ENCODE data around the gene UBE2C.
"Not testable (repeated sequence)": the region's sequence is repeated elsewhere in the genome, so short reads cannot be mapped to it uniquely, and the experiment has no call there.

UBE2C gene

DNA sequence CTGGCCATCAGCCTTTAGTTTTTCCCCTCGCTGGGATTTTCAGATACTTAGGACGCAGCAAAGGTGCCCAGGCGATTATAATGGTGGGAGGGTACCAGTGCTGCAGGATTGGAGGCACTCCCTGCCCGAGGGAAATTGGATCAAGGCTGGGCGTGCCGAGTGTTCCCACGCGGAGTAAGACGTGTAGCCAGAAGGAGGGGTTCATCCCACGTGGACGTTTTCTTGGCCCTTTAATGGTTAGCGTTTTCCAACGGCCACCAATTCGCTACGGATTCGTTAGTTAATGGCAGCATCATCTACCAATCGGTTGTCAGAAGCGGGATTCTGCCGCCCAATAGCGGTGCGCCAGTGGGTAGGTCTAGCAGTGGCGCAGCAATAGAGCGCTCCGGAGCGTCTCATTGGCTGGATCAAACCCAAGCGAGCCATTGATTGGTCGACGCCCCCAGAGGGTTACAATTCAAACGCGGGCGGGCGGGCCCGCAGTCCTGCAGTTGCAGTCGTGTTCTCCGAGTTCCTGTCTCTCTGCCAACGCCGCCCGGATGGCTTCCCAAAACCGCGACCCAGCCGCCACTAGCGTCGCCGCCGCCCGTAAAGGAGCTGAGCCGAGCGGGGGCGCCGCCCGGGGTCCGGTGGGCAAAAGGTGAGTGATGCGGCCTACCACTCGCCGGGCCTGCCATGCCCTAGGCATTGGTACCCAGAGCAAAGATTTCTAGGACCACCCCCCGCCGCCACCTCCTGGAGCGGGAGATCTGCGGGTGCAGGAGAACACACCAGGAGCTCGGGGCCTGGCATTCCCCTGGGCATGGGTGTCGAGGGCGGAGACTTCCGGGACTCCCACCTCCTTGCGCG is at the start of gene UBE2C:
UBE2C (plus strand) TSS at position 488 of the 849 bp plus-strand sequence; CDS start at position 540, 52 bp downstream.
- DNase-seq (ENCODE audit: low read depth) = peak; percentile 87

GRCh38 chr20:45764618-45765282 is 47.7 kb upstream of the UBE2C start:
- DNase-seq (ENCODE audit: low read depth) = not testable (repeated sequence)

DNA sequence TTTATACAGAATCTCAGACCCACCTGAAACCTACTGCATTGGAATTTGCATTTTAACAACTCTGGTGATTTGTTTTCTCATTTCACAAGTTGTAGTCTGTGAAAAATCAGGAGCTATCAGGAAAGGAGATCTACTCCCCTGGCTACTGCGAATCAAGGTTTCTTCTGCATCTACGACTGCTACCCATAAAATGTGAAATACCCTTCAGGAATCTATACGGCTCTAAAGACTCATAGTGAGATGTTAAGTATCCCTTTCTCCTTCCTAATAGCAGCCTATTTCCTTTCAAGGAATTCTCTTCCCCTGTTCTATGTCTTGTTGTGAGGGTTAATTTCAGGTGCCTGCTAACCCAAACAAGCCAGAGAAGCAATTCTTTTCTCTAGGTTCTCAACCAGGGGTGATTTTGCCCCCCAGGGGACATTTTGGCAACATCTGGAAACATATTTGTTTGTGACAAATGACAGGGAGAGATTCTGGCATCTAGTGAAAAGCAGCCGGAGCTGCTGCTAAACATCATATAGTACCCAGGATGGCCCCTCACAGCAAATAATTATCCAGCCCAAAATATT is 47.1 kb upstream of the UBE2C start:
- DNase-seq (ENCODE audit: low read depth) = no peak

DNA sequence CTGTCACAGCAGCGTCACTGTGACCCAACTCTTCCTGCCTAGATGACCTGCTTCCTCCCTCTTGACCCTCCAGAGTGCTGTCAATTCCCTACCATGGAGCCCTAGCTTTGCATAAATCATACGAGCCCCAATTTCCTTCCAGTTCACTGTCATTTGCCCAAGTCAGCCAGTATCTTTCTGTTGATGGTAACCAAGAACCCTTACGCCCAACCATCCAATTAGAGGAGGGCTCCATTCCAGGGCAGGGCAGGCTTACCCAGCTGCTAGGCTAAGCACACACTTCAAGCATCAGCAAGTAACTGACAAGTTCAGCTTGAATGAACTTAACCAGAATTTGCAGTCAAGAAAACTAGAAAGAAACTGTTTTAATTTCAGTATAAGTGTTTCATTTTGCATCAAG is 46.5 kb upstream of the UBE2C start:
- no peak for DNase-seq (ENCODE audit: low read depth)

DNA sequence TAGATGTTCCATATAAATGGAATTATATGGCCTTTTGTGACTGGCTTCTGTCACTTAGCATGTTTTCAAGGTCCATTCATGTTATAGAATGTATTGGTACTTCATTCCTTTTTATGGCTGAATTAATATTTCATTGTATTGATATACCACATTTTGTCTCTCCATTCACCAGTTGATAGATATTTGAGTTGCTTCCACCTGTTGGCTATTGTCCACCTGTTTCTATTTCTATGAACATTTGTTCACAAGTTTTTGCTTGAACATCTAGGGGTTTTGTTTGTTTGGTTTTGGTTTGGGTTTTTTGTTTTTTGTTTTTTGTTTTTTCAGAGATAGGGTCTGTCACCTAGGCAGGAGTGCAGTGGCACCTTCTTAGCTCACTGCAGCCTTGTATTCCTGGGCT is 44.0 kb upstream of the UBE2C start:
- no peak for DNase-seq (ENCODE audit: low read depth)

DNA sequence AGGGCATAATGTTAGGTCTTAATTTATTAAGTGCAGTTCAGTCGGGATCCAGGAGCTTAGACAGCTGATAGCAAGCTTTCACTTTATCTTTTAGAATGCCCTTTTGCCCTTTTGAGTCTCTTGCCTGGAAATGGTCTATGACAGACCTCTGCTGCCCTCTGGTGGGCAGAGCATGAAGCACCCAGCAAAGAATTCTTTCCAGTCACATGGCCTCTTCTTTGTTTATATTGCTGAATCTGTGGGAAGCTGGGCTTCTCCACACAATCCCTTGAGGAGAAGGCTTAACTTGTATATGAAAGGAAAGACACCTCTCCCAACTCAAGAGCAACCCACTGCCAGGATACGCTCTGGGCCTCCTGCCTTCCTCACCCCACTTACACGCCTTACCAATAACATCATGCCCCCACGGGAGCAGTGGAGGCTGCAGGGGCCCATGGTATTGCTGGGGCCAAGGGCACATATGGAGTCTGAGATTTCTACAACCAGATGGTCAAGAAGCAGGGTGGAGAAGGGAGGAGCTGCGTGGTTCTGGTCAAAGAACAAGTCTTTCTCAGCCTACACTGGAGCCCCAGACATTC is 41.2 kb upstream of the UBE2C start:
- DNase-seq (ENCODE audit: low read depth) = peak; percentile 65

- DNase-seq (ENCODE audit: low read depth) = no peak
Observed at GRCh38 chr20:45772693-45773092, 39.8 kb upstream of the UBE2C start.

- no peak for DNase-seq (ENCODE audit: low read depth)
Observed at GRCh38 chr20:45774945-45775344, 37.5 kb upstream of the UBE2C start.

GRCh38 chr20:45775411-45775810 is 37.0 kb upstream of the UBE2C start:
- DNase-seq (ENCODE audit: low read depth) = no peak

DNA sequence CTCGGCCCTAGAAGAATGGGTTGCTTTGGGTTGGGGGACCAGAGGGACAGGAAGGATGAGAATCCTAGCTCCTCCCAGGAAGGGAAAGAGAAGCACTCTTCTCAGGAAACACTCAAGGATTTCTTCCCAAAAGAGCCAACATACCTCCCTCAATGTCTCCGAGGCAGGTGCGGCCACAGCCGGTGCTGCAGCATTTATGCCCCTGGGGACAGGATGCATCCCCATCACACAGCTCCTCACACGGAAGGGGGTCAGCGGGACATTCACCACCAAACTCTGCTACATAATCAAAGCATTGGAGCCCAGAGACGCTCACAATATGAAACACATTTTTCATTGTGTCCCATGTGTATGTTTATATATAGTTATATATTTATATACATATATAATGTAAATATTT is 35.5 kb upstream of the UBE2C start:
- DNase-seq (ENCODE audit: low read depth) = no peak

- DNase-seq (ENCODE audit: low read depth) = no peak
Observed at GRCh38 chr20:45779011-45779915, 33.2 kb upstream of the UBE2C start.

DNA sequence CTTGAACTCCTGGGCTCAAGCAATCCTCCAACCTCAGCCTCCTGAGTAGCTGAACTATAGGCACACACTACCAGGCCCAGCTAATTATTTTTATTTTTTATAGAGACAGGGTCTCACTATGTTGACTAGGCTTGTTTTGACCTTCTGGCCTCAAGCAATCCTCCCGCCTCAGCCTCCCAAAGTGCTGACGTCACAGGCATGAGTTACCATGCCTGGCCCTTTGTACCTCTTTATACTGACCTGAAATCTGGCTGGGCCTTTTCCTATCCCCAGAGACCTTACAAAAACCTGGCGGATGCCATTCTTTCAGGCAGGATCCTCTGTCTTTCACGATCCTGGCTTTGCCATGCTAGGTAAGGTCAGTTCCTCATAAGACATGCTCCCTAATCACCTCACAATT is 32.3 kb upstream of the UBE2C start:
- no peak for DNase-seq (ENCODE audit: low read depth)

DNA sequence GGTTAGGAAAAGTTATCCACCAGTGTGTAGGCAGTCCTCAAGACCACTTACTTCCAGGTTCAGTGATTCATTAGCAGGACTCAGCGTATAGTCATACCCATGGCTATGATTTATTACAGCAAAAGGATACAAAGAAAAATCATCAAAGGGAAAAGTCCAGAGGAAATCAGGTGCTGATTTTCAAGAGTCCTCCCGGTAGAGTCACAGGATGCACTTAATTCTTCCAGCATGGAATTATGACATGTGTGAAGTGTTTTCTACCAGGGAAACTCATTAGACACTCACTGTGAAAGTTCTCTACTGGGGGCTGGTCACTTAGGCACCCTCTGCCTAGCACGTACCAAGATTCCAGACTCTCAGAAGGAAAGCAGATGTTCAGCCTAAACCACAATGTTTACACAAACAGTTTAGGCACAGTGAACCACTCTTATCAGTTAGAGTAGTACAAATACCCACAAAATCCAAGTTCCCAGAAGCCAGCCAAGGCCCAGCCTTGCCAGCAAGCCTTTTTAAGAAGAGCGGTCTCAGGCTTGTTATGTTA is 31.0 kb upstream of the UBE2C start:
- DNase-seq (ENCODE audit: low read depth) = no peak

- DNase-seq (ENCODE audit: low read depth) = no peak
Observed at GRCh38 chr20:45782890-45783289, 29.6 kb upstream of the UBE2C start.

DNA sequence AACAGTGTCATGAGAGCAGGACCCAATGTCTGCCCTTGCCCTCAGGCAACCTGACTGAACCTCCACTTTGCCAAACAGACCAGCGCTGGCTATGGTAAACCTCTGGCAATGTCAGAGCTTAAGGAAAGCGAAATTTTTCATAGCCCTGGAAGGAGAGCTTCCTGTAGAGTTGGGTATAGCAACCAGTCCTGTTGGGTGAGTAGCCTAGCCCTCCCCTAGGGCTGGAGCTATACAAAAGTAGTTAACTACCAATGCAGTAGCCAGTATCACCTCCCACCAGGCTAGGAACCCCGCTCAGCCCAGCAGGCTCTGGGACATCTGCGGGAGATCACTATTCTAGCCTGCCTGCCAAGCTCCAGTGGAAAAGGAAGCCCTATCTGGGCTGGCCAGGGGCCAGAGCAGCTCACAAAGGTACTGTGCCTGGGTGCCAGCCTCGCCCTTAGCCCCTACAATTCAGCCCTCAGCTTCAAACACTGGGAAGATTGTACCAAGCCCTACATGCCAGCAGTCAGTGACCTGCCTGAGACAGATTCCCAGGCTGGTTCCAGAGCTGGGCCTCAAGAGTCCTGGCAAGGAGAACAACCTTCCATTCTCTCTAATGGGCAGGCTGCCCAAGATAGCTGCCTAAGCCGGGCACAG is 28.7 kb upstream of the UBE2C start:
- no peak for DNase-seq (ENCODE audit: low read depth)

DNA sequence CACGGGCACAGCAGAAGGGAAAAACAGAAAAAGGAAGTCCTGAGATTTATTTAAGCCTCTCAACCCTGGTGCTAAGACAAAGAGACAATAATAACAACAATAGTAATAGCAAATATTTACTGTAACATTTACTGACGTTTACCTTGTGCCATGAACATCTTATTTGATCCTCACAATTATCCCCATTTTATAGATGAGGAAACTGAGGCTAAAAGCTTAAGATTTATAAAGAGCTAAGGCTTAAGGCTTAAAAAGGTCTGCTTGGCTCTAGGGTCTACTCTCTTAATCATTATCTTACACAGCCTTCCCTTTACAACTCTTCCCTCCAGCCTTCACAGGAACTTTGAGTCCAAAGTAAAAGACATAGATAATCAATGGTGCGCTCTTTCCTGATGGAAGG is 24.1 kb upstream of the UBE2C start:
- DNase-seq (ENCODE audit: low read depth) = no peak

DNA sequence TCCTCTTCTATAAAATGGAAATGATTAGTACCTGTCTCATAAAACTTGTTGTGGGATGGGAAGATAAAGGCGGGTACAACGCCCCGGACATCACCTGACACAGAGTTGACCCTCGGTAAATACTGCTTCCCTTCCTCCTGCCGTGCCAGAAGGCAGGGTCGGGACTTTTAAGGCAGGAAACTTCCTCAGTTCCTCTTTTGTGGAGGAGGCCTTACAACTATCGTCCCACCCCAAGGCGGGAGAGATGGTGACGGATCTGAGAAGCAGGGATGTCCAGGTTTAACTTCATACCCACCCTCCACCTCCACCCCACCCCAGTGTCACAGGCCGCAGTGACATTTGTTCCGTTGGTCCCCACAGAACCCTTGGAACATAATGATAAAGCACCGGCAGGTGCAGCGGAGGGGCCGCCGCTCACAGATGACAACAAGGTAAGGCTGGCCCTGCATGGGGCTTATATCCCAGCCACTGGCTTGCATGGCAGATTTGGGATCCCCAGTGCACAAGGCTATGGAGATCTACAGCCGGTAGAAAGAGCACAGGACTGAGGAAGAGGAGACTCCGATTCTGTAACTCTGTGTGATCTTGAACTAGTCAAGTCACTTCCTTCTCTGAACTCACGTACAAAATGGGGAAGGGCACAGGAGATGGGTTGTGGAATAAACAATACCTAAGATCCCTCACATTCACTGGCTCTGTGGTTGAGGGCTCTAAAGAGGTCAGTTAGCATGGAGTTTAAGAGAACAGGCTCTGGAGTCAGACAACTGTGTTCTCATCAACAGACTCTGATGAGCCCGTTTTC is 19.9 kb upstream of the UBE2C start:
- DNase-seq (ENCODE audit: low read depth) = no peak

- DNase-seq (ENCODE audit: low read depth) = no peak
Observed at GRCh38 chr20:45796337-45797065, 15.9 kb upstream of the UBE2C start.

- DNase-seq (ENCODE audit: low read depth) = not testable (repeated sequence)
Observed at GRCh38 chr20:45797510-45797909, 14.9 kb upstream of the UBE2C start.

Measured in stimulated activated CD8-positive, alpha-beta memory T cell treated with anti-CD3 and anti-CD28 coated beads, Interleukin-7, amount 100 ng/mL, for 24 hours (primary cell).